GM12878 (cell line): Measurements from ENCODE around the gene SYNPO2L.
"Not testable (repeated sequence)": the region's sequence is repeated elsewhere in the genome, so short reads cannot be mapped to it uniquely, and the experiment has no call there.

Source experiments
- CREB1 ChIP-seq: IDR thresholded peaks from 2 replicates; pipeline ENCODE4 v1.6.1; 2012; ENCODE audit warnings: low read depth, mild to moderate bottlenecking, inconsistent platforms
- EGR1 ChIP-seq, 2 experiments: IDR thresholded peaks; 1 replicate in 1 of 2; 2 replicates in 1 of 2; pipeline ENCODE4 v1.6.1; 2011 to 2012; ENCODE audit warnings: low read depth in 2 of 2, low read length in 2 of 2, borderline replicate concordance in 1 of 2, mild to moderate bottlenecking in 1 of 2, moderate library complexity in 1 of 2
- ESRRA ChIP-seq: IDR thresholded peaks from 2 replicates; pipeline ENCODE4 v1.6.1; 2012; ENCODE audit warnings: mild to moderate bottlenecking, low read length, improper control_type of control experiment
- EZH2 ChIP-seq: IDR thresholded peaks from 2 replicates; pipeline ENCODE4 v1.6.1; 2012; ENCODE audit warnings: low read depth, mild to moderate bottlenecking, control low read depth, inconsistent platforms, low read length, borderline replicate concordance; ENCODE audit not compliant: control insufficient read depth
- HDAC2 ChIP-seq: fragments of 200-600 bp; sonication (generic); IDR thresholded peaks from 2 replicates; pipeline ENCODE4 v1.6.1; 2017
- NRF1 ChIP-seq: conservative IDR thresholded peaks from 2 replicates; pipeline ENCODE4 v1.6.1; 2011; ENCODE audit warnings: mild to moderate bottlenecking, low read depth, low read length, improper control_type of control experiment
- POLR2A ChIP-seq: IDR thresholded peaks from 2 replicates; pipeline ENCODE4 v1.6.1; 2011; ENCODE audit warnings: low read depth, mild to moderate bottlenecking, low read length
- POLR2AphosphoS2 ChIP-seq: IDR thresholded peaks from 2 replicates; pipeline ENCODE4 v1.6.1; 2011; ENCODE audit warnings: low read depth, mild to moderate bottlenecking, low read length, improper control_type of control experiment, moderate library complexity
- SIN3A ChIP-seq: IDR thresholded peaks from 2 replicates; pipeline ENCODE4 v1.6.1; 2012; ENCODE audit warnings: low read depth, low read length, improper control_type of control experiment
- SP1 ChIP-seq: IDR thresholded peaks from one replicate; pipeline ENCODE4 v1.6.1; 2011; ENCODE audit warnings: low read depth, low read length
- SUZ12 ChIP-seq: fragments of 200-600 bp; sonication (generic); IDR thresholded peaks from one replicate; pipeline ENCODE4 v1.6.1; 2018; ENCODE audit warnings: antibody characterized with exemption, mild to moderate bottlenecking; ENCODE audit not compliant: unreplicated experiment
- YY1 ChIP-seq: IDR thresholded peaks from 2 replicates; pipeline ENCODE4 v1.6.1; 2011; ENCODE audit warnings: low read depth, mild to moderate bottlenecking, low read length
- TF ChIP-seq, protein P1 (sequence below): IDR thresholded peaks from 2 replicates; pipeline ENCODE4 v1.6.1; 2011; ENCODE audit warnings: borderline replicate concordance, low read depth, mild to moderate bottlenecking, moderate library complexity, low read length; ENCODE audit not compliant: insufficient read depth, poor library complexity, severe bottlenecking

DNA sequence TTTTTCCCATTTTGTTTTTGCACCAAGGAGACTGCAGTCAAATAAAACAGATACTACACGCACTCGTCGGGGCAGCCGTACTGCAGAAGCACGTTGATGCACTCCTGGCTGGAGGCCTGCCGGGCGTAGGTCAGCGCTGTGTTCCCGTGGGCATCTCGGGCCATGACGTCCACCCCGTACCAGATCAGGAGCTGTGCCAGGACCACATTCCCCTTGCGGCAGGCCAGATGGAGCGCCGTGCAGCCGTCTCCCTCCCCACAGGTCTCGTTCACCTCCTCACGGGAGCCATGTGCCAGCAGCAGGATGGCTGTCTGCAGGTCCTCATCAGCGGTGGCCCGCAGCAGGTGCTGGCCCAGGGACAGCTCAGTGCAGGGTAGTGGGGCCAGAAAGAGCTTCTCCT lies 18.7 kb upstream of the SYNPO2L start:
- TF ChIP-seq POLR2AphosphoS2; NRF1; SUZ12; YY1; ESRRA; HDAC2; POLR2A; EZH2; SIN3A; EGR1 (IDR thresholded peaks at IDR 0.05; ENCODE audit: borderline replicate concordance in 1 of 2, low read depth in 2 of 2, low read length in 2 of 2); SP1; CREB1: not testable (repeated sequence)
- TF ChIP-seq, protein P1, sequence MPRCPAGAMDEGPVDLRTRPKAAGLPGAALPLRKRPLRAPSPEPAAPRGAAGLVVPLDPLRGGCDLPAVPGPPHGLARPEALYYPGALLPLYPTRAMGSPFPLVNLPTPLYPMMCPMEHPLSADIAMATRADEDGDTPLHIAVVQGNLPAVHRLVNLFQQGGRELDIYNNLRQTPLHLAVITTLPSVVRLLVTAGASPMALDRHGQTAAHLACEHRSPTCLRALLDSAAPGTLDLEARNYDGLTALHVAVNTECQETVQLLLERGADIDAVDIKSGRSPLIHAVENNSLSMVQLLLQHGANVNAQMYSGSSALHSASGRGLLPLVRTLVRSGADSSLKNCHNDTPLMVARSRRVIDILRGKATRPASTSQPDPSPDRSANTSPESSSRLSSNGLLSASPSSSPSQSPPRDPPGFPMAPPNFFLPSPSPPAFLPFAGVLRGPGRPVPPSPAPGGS, result not testable (repeated sequence)
